Keratinocyte (primary cell): ENCODE measurements around the gene NAPB. TPM values are rescaled to one million over a fixed set of nuclear protein-coding genes. Genes with fewer than 3 reads are reported as not detected.

Experiments
- DNase-seq: peaks from one replicate; pipeline ENCODE4 v3.0.0-alpha.2; 2011; ENCODE audit warnings: low read depth, missing footprints, low spot score
- FAIRE-seq: peaks from 2 replicates; lab custom pipeline; 2011; peaks lifted over from hg19 to GRCh38; lab: Jason Lieb, UNC
- H2AFZ ChIP-seq: 2 replicates; pipeline ENCODE4 v1.6.0; 2012; ENCODE audit warnings: low read length, control low read depth, inconsistent platforms; ENCODE audit not compliant: control insufficient read depth
- H3K27ac ChIP-seq: 2 replicates; pipeline ENCODE4 v1.5.1; 2011; ENCODE audit warnings: low read length; ENCODE audit not compliant: control insufficient read depth, insufficient read depth
- H3K27me3 ChIP-seq: 3 replicates; pipeline ENCODE4 v1.6.0; 2011; ENCODE audit warnings: low read length; ENCODE audit not compliant: control insufficient read depth, insufficient read depth; ENCODE audit errors: extremely low read depth
- H3K36me3 ChIP-seq, 2 experiments: 2 replicates in 1 of 2; 3 replicates in 1 of 2; pipeline ENCODE4 v1.5.1; 2011; ENCODE audit warnings: low read length in 2 of 2, mild to moderate bottlenecking in 1 of 2; ENCODE audit not compliant: control insufficient read depth in 2 of 2, insufficient read depth in 2 of 2; ENCODE audit errors: extremely low read depth in 1 of 2
- H3K4me1 ChIP-seq: 3 replicates; pipeline ENCODE4 v1.5.1; 2011; ENCODE audit warnings: low read length; ENCODE audit not compliant: control insufficient read depth, insufficient read depth; ENCODE audit errors: extremely low read depth
- H3K4me2 ChIP-seq: 3 replicates; pipeline ENCODE4 v1.6.0; 2011; ENCODE audit warnings: low read depth, low read length; ENCODE audit not compliant: control insufficient read depth, insufficient read depth; ENCODE audit errors: extremely low read depth
- H3K4me3 ChIP-seq, 3 experiments: fragments of 200-600 bp in 1 of 3; sonication (generic) in 1 of 3; 2 replicates in 2 of 3; 3 replicates in 1 of 3; pipeline ENCODE4 v1.5.1; 2011 to 2016; ENCODE audit warnings: low read length in 3 of 3, mild to moderate bottlenecking in 3 of 3, control low read depth in 2 of 3, inconsistent platforms in 1 of 3, low read depth in 1 of 3, mixed read lengths in 1 of 3, mixed run types in 1 of 3, moderate library complexity in 1 of 3; ENCODE audit not compliant: control insufficient read depth in 2 of 3, insufficient read depth in 2 of 3; ENCODE audit errors: extremely low read depth in 1 of 3
- H3K79me2 ChIP-seq: 2 replicates; pipeline ENCODE4 v1.6.0; 2012; ENCODE audit warnings: low read length; ENCODE audit not compliant: control insufficient read depth, insufficient read depth
- H3K9ac ChIP-seq: 3 replicates; pipeline ENCODE4 v1.6.0; 2011; ENCODE audit warnings: low read length; ENCODE audit not compliant: control insufficient read depth, insufficient read depth; ENCODE audit errors: extremely low read depth
- H3K9me1 ChIP-seq: 3 replicates; pipeline ENCODE4 v1.6.0; 2011; ENCODE audit warnings: low read length; ENCODE audit not compliant: control insufficient read depth, insufficient read depth; ENCODE audit errors: extremely low read depth
- H3K9me3 ChIP-seq: 2 replicates; pipeline ENCODE4 v1.5.1; 2012; ENCODE audit warnings: low read depth, low read length; ENCODE audit not compliant: control insufficient read depth
- H4K20me1 ChIP-seq: 3 replicates; pipeline ENCODE4 v1.6.0; 2011; ENCODE audit warnings: low read length; ENCODE audit not compliant: control insufficient read depth, insufficient read depth; ENCODE audit errors: extremely low read depth
- CTCF ChIP-seq, 3 experiments: IDR thresholded peaks in 1 of 3; conservative IDR thresholded peaks in 1 of 3; optimal IDR thresholded peaks in 1 of 3; 2 replicates in 2 of 3; 3 replicates in 1 of 3; pipeline versions ENCODE3 to v1.5.1; 2011; ENCODE audit warnings: low read length in 3 of 3, mild to moderate bottlenecking in 3 of 3, moderate library complexity in 2 of 3, control low read depth in 1 of 3, inconsistent platforms in 1 of 3; ENCODE audit not compliant: insufficient read depth in 2 of 3; ENCODE audit errors: extremely low read depth in 1 of 3
- EZH2 ChIP-seq: IDR thresholded peaks from one replicate; pipeline ENCODE4 v1.6.1; 2012; ENCODE audit warnings: inconsistent platforms, mild to moderate bottlenecking, low read length, moderate library complexity
- dilution Hi-C: fragments of 300-500 bp; cut with MboI; formaldehyde crosslinking; loops from one replicate; pipeline ENCODE4 v1.7.0; 2020; ENCODE audit warnings: low sequenced_read_pairs; ENCODE audit not compliant: extremely low pct_ligation_motif_present
- polyA plus RNA-seq, 5 experiments: library from polyadenylated mRNA; depleted of rRNA in 3 of 5; stranded (reverse) in 3 of 5; stranded (forward) in 1 of 5; unstranded in 1 of 5; fragments of >200 nt; gene quantifications; 1 replicate in 1 of 5; 2 replicates in 3 of 5; 3 replicates in 1 of 5; pipeline versions ENCODE4 v1.2.1 to v1.2.3, GENCODE V29; 2011 to 2012; ENCODE audit warnings: missing spikeins in 2 of 5, low read depth in 1 of 5, low replicate concordance in 1 of 5

NAPB gene
- polyA plus RNA-seq, 1 donor (not counting 4 experiments of a cell fraction or from before 2014, with no cell fraction given) = 11.6 TPM

- Histone ChIP-seq H3K4me3 (no peak overlapping the region), H3K4me1 (no peaks in the 10 kb centered on the region), H3K9me3 (no peaks in the 10 kb centered on the region), H3K36me3 (no peaks in the 10 kb centered on the region), H4K20me1 (no peaks in the 10 kb centered on the region), H3K9ac (no peak overlapping the region), H3K79me2 (no peaks in the 10 kb centered on the region), H3K9me1 (peaks cover 3% of the 10 kb centered on the region), H2AFZ (no peak overlapping the region), H3K27me3 (no peaks in the 10 kb centered on the region), H3K4me2 (no peak overlapping the region), H3K27ac (no peak overlapping the region)
- dilution Hi-C loops = no loop called here
- FAIRE-seq (no peak), DNase-seq (no peak)
- TF ChIP-seq EZH2 (no peak), CTCF (optimal IDR thresholded peaks at IDR 0.05 in 1 of 3, IDR thresholded peaks at IDR 0.05 in 1 of 3, conservative IDR thresholded peaks at IDR 0.05 in 1 of 3; ENCODE audit: extremely low read depth in 1 of 3, insufficient read depth in 2 of 3, low read length in 3 of 3) (no peak)
Observed at GRCh38 chr20:23454816-23455215, 33.5 kb upstream of the NAPB start.

- Histone ChIP-seq H2AFZ (peak overlapping the region; percentile 52), H3K79me2 (no peaks in the 10 kb centered on the region), H4K20me1 (no peaks in the 10 kb centered on the region), H3K9ac (no peak overlapping the region), H3K4me1 (no peaks in the 10 kb centered on the region), H3K9me1 (peaks cover 3% of the 10 kb centered on the region), H3K4me2 (no peak overlapping the region), H3K4me3 (no peak overlapping the region), H3K27ac (no peak overlapping the region), H3K27me3 (no peaks in the 10 kb centered on the region), H3K9me3 (no peaks in the 10 kb centered on the region), H3K36me3 (no peaks in the 10 kb centered on the region)
- DNase-seq (no peak), FAIRE-seq (peak; percentile 43)
- dilution Hi-C loops = no loop called here
- TF ChIP-seq EZH2 (no peak), CTCF (optimal IDR thresholded peaks at IDR 0.05 in 1 of 3, IDR thresholded peaks at IDR 0.05 in 1 of 3, conservative IDR thresholded peaks at IDR 0.05 in 1 of 3; ENCODE audit: extremely low read depth in 1 of 3, insufficient read depth in 2 of 3, low read length in 3 of 3) (no peak)
Observed at GRCh38 chr20:23453549-23454543, 32.6 kb upstream of the NAPB start.
